CD4-positive, alpha-beta T cell treated with Interleukin-17A for 4 hours (primary cell): ENCODE measurements around the gene HOXA2.

ENCODE experiments used
- DNase-seq: peaks from one replicate; pipeline ENCODE4 v3.0.0-alpha.2; 2020; ENCODE audit warnings: mixed read lengths

Gene HOXA2

GRCh38 chr7:27071622-27072390 lies 30.7 kb downstream of the HOXA2 start:
- no peak for DNase-seq

GRCh38 chr7:27068259-27068658 lies 34.2 kb downstream of the HOXA2 start:
- DNase-seq, result no peak

- no peak for DNase-seq
Observed at GRCh38 chr7:27066148-27066547, 36.3 kb downstream of the HOXA2 start.

GRCh38 chr7:27065709-27066108 lies 36.8 kb downstream of the HOXA2 start:
- no peak for DNase-seq

GRCh38 chr7:27064661-27065060 lies 37.8 kb downstream of the HOXA2 start:
- no peak for DNase-seq

GRCh38 chr7:27064159-27064558 lies 38.3 kb downstream of the HOXA2 start:
- no peak for DNase-seq

- DNase-seq, result no peak
Observed at GRCh38 chr7:27062946-27063345, 39.5 kb downstream of the HOXA2 start.

GRCh38 chr7:27053153-27053552 lies 49.3 kb downstream of the HOXA2 start:
- DNase-seq, result no peak

GRCh38 chr7:27051451-27051850 lies 51.0 kb downstream of the HOXA2 start:
- DNase-seq, result no peak
